HCT116 (cell line): ENCODE data around the gene ERICH6B.
"Not testable (repeated sequence)": the region's sequence is repeated elsewhere in the genome, so short reads cannot be mapped to it uniquely, and the experiment has no call there.

Experiments used
- EZH2 ChIP-seq: fragments of 200-600 bp; sonication (generic); IDR thresholded peaks from 2 replicates; pipeline ENCODE4 v1.6.1; 2017; ENCODE audit warnings: antibody characterized with exemption, mixed run types
- JUND ChIP-seq: IDR thresholded peaks from 2 replicates; pipeline ENCODE4 v1.6.1; 2012
- TF ChIP-seq, protein P1 (sequence below), 3 experiments: fragments of 200-600 bp in 1 of 3; sonication (generic) in 1 of 3; IDR thresholded peaks in 2 of 3; conservative IDR thresholded peaks in 1 of 3; 2 replicates each; pipeline ENCODE4 v1.5.1; 2012 to 2017; ENCODE audit warnings: low read depth in 2 of 3, low read length in 2 of 3, antibody characterized with exemption in 1 of 3, borderline replicate concordance in 1 of 3, control low read depth in 1 of 3, mild to moderate bottlenecking in 1 of 3, mixed read lengths in 1 of 3, mixed run types in 1 of 3, moderate library complexity in 1 of 3; ENCODE audit not compliant: insufficient read depth in 1 of 3
- TF ChIP-seq, protein P2 (sequence below): IDR thresholded peaks from 2 replicates; pipeline ENCODE4 v1.6.1; 2012; ENCODE audit warnings: low read depth

DNA sequence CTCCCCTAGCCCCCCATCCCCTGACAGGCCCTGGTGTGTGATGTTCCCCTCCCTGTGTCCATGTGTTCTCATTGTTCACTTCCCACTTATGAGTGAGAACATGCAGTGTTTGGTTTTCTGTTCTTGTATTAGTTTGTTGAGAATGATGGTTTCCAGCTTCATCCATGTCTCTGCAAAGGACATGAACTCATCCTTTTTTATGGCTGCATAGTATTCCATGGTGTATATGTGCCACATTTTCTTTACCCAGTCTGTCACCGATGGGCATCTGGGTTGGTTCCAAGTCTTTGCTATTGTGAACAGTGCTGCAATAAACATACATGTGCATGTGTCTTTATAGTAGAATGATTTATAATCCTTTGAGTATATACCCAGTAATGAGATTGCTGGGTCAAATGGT is 47.4 kb upstream of the ERICH6B start:
- TF ChIP-seq, protein P1, sequence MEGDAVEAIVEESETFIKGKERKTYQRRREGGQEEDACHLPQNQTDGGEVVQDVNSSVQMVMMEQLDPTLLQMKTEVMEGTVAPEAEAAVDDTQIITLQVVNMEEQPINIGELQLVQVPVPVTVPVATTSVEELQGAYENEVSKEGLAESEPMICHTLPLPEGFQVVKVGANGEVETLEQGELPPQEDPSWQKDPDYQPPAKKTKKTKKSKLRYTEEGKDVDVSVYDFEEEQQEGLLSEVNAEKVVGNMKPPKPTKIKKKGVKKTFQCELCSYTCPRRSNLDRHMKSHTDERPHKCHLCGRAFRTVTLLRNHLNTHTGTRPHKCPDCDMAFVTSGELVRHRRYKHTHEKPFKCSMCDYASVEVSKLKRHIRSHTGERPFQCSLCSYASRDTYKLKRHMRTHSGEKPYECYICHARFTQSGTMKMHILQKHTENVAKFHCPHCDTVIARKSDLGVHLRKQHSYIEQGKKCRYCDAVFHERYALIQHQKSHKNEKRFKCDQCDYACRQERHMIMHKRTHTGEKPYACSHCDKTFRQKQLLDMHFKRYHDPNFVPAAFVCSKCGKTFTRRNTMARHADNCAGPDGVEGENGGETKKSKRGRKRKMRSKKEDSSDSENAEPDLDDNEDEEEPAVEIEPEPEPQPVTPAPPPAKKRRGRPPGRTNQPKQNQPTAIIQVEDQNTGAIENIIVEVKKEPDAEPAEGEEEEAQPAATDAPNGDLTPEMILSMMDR (IDR thresholded peaks at IDR 0.05 in 2 of 3, conservative IDR thresholded peaks at IDR 0.05 in 1 of 3; ENCODE audit: borderline replicate concordance in 1 of 3, insufficient read depth in 1 of 3, low read depth in 2 of 3, low read length in 2 of 3): not testable (repeated sequence)
- not testable (repeated sequence) for TF ChIP-seq JUND, EZH2
- TF ChIP-seq, protein P2, sequence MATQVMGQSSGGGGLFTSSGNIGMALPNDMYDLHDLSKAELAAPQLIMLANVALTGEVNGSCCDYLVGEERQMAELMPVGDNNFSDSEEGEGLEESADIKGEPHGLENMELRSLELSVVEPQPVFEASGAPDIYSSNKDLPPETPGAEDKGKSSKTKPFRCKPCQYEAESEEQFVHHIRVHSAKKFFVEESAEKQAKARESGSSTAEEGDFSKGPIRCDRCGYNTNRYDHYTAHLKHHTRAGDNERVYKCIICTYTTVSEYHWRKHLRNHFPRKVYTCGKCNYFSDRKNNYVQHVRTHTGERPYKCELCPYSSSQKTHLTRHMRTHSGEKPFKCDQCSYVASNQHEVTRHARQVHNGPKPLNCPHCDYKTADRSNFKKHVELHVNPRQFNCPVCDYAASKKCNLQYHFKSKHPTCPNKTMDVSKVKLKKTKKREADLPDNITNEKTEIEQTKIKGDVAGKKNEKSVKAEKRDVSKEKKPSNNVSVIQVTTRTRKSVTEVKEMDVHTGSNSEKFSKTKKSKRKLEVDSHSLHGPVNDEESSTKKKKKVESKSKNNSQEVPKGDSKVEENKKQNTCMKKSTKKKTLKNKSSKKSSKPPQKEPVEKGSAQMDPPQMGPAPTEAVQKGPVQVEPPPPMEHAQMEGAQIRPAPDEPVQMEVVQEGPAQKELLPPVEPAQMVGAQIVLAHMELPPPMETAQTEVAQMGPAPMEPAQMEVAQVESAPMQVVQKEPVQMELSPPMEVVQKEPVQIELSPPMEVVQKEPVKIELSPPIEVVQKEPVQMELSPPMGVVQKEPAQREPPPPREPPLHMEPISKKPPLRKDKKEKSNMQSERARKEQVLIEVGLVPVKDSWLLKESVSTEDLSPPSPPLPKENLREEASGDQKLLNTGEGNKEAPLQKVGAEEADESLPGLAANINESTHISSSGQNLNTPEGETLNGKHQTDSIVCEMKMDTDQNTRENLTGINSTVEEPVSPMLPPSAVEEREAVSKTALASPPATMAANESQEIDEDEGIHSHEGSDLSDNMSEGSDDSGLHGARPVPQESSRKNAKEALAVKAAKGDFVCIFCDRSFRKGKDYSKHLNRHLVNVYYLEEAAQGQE: not testable (repeated sequence)
